OCI-M2 (cell line): ENCODE measurements around the gene NT5DC1.
A peak's percentile ranks its signal among the peaks of the same experiment; 100 is the strongest.

Experiments
- DNase-seq: peaks from one replicate; lab custom pipeline; 2025; ENCODE audit not compliant: unreplicated experiment; lab: John Stamatoyannopoulos, UW

The NT5DC1 gene

DNA sequence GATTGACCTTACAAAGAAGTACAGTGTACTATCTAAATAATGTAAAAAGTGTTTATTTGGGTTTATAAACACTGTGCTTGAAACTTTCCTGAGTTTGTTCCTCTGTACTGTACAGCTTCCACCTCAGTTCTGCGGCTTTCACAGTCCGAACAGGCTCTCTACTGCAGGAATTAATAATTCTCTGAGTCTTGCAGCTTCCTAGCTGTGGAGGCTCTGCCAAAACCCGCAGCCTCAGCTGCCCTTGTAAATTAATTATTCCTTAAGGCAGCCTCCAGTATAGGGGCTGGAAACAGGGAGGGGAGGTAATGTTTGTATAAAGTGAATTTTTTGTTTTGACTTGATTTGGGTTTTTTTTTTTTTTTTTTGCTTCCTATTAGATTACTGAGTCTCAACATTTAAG lies 134.0 kb downstream of the NT5DC1 start:
- DNase-seq, result no peak

DNA sequence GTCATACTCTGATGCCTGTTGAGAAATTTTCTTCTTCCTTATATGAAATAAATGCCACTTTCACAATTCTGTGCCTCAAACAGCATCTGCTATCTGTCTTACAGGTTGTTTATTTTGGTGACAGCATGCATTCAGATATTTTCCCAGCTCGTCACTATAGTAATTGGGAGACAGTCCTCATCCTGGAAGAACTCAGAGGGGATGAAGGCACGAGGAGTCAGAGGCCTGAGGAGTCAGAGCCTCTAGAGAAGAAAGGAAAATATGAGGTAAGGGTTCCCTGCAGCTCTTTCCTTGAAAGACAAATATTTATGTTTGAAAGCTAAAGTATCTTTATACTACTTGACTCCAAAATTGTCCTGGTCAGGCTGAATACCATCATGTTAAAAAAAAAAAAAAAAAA lies 137.4 kb downstream of the NT5DC1 start:
- no peak for DNase-seq

DNA sequence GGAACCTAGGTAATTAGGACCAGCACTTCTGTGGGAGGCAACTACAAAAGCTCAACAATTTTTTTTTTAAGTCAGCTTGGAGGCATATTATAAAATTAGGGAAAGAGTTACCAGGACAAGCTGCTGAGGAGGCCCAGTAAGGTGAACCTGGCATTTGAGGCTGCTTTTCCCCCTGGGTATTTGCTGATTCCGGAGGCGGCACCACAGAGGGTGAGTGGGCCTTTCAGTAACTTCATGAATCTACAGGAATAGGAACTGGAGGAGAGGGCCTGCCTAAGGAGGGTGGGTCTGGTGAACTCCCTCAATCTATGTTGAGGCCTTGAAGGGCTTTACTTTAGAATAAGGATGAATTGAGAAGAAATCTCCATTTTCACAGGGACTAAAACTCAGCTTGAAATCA lies 138.6 kb downstream of the NT5DC1 start:
- DNase-seq, result no peak

DNA sequence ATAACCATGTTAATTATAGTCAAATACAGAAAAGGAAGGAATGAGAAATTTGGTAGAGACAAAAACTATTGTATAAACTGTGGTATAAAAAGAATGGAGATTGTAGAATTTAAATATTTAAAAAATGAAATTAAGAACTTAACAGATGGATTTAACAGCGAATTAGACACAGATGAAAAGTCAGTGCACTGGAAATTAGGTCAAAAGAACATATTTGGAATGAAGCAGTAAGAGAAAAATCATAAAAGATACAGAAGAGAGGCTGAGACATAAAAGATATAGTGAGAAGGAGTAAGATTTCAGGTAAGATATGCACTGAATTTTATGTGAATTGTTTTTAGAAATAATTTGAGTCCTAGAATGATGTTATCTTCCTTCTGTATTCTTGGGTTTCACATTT lies 139.2 kb downstream of the NT5DC1 start:
- no peak for DNase-seq

DNA sequence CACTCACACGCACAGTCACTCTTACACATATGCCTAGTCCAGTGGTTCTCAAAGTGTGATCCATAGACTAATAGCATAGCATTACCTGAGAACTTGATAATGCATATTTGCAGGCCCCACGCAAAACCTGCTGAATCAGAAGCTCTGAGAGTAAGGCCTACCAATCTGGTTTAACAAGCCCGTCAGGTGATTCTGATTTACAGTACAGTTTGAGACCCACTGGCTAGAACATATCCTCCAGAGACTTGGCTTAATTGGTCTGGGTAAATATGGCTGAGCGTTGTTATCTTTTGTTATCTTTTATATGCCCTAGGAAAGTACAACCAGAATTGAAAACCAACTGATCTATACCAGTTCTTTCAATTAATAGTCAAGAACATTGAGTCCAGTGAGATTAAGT lies 143.6 kb downstream of the NT5DC1 start:
- DNase-seq, result no peak

DNA sequence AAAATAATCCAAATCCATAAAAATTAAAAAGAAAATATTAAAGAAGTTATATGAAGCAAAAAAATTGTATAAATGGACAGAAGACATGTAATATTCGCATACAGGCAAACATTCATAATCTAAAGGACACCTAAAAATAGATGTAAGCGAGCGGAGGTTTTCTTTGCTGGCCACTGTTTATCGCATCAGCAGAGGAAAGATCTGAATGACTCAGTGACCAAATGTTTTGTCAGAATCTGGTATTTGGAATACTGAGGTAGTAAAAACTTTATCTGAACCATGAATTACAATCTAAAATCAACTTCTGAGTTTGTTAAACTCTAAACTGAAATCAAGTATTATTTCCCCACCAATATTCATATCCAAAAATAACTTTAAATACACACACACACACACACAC lies 145.4 kb downstream of the NT5DC1 start:
- DNase-seq, result no peak

DNA sequence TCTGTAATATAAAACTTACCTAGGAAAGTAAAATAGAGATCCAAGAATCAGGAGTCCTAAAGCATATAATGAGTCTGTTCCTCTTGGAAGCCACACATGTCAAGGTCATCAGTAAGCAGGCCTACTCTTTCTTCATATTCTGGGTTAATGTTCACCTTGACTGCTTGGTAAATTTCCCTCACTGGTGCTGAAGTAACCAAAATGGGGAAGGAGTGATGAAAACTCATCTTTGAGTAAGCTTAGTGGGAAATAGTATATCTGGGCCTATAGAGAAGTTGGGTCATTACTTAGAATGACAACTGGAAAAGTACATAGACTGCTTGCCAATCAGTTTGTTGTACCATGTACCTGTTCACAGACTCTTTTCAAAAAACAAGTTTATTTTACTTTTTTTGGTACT lies 146.6 kb downstream of the NT5DC1 start:
- no peak for DNase-seq

DNA sequence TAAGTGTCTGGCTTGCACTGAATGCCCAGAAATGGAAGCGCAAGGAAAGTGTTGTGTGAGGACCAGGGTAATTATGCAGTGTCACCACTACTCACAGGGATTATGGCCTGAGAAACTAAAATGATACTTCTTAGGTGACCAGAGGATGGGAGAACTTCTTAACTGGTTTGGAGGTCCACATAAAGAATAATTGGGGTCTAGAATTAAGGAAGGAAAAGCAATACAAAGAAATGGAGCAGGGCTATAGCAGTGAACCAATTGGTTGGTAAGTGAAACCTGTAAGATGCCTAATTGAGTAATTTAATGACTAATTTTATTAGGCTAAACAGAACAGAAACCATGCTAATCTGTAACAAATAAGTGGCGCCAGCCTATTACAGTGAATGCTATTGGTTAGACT lies 147.9 kb downstream of the NT5DC1 start:
- no peak for DNase-seq

DNA sequence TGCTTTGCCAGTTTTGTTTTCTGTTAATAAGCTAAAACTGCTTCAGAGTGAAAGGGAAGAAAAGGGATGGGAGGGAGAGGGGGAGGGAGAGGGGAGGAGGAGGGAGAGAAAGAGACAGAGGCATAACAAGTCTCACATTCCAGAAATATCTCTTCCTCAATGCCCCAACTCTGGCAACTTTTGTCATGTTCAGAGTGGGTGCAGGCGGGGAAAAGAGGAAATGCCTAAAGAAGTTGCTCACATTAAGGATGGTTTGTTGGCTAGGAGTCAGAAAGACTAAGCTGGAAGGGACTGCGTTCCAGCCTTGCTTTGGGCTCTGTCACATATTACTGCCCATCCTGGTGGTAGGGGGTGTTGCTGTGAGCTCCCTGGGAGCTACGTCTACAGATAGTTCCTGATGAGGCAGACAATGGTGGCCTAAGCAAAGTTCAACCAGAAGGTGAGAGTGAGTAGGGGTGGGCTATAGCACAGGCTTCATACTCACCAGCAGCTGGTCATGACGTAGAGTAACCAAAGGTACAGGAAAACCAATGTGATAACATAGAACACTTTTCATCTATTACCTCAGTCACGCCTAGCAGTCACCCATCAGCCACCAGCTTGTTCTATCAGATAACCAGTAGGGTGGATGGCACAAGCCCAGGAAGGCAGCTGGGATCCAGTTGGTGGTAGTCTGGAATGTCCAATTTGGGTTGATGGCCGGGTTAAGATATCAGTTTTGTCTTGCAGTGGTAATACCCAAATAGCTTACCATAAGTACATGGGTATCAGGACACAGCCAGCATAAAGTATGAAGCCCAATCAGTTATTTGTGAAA lies 151.1 kb downstream of the NT5DC1 start:
- no peak for DNase-seq

DNA sequence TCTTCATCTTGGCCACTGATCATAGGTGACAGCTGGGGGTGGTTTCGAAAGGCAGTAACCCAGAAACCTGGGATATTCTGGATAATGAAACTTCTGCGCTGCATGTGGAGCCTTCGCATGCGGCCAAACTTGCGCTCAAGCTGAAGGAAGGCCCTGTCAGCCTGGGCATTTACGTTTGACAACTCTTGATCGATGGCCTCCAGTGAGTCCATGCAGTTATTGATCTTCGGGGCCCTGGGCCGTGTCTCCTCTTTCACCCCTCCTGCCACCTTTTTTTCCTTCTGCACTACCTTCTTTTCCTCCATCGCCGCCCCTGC lies 152.5 kb downstream of the NT5DC1 start:
- no peak for DNase-seq

DNA sequence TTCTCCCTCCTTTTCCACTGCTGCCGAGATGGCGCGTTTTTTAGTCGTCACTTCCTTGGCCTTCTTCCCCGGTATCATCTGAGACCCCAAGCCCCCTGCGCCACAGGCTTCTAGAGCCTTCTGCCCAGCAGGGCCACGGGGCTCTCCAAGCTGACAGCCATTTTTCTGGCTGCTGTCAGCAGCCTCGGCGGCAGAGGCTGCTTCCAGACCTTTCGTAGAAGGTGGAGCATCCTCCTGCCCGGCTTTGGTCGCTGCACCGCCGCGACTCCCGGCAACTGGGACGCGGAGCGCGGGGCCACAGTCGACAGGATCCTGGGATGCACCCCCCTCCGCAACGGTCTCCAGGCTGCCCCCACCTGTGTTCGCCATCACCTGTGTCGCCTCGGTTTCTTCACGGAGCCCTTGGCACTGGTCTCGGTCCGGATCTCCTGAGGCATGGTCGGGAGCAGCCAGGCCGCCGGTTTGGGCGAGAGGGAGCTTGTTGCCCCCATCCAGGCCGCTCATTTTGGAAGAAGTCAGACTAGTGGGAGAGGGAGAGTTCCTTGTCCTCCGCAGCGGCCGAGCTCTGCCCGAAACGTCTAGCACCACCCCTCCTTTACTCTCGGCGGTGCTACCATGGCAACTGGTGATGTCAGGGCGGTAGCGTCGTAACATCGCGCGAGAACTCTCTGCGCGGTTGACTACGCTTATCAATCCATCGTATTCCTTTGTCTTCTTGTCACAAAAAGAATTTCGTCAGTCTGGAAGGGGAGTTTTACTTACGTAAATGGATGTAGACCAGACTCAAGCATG lies 153.0 kb downstream of the NT5DC1 start, which contains the start of gene TSPYL4:
TSPYL4 (minus strand) TSS at position 571 of the 792 bp plus-strand sequence; CDS start at position 504, 67 bp downstream.
- peak; percentile 71 for DNase-seq

DNA sequence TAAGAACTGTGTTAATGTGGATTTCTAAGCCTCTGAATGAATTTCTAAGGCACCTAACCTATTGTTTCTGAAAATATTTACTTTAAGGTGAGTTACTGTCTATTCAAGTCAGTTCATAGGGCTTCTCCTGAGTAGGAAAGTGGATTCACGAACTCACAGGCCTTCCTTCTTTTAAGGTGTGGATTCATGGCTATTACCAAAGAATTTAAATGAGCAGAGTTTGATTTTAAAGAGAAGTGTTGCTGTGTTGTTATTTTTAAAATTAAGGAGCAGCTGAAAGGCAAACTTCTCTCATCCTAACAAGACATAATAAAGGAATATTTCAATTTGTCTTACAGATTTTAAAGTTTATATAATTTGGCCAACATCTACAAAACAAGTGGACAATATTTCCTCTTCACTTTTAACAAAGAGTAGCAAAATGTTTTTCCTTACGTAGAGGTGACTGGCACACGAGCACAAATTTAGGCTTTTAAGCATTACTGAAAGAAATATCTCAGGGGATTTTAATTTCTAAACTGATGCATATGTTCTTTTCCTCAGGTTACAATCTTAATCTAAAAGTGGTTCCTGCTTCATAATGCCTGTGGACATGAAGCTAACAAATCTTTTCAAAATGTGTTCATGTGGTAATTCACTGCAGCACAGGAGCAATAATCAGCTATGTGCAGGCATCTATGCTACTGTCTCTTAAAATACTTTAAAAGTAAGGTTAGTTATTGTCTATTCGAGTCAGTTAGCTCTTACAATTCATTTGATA lies 153.8 kb downstream of the NT5DC1 start:
- DNase-seq, result no peak

DNA sequence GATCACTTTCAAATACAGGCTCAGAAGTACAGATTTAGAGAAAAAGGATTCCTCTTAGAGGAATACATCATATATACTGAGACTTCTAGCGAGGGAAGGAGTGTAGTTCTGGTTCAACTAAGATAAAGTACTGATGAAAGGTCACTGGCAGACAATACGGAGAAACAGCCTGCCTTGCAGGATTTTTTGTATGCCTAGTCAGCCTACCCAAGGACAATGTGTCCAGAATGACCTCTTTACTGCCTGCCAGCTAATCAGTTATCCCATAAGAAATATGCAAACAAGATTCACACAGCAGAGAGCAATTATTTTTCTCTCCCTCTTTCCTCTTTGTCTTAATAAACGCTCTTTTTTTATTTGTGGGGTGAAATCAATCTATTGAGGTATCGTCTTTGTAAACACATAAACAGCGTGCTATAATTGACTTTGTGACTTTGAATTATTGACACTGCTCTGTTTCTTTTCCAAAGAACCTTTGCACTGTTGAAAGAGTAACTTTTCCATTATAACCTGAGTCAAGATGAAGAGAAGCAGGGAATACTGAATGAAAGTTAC lies 154.7 kb downstream of the NT5DC1 start:
- no peak for DNase-seq

DNA sequence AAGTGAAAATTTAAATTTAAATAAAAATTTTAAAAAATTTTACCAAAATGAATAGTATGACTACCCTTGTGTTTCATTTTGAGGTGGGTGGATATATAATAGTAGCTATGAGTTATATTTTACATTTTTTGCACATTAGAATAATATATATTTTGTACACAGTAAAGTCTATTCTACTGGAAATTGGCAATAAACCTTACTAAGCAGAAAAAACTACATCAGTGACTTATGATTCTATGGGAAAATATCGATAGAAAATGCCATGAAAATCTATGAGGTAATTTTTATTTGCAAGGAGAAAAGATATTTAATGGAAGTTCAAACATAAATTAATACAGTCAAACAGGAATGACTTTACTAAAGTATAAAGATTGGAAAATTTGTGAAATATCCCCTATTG lies 156.0 kb downstream of the NT5DC1 start:
- no peak for DNase-seq

DNA sequence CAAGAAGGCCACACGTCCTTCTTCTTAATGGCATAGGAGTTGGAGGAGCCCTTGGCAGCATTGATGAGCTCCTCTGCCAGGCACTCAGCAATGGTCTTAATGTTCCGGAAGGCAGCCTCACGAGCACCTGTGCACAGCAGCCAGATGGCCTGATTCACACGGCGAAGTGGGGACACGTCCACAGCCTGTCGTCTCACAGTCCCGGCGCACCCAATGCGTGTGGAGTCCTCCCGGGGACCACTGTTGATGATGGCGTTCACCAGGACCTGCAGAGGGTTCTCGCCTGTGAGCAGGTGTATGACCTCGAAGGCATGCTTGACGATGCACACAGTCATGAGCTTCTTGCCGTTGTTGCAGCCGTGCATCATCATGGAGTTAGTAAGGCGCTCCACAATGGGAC lies 157.9 kb downstream of the NT5DC1 start:
- DNase-seq, result no peak

DNA sequence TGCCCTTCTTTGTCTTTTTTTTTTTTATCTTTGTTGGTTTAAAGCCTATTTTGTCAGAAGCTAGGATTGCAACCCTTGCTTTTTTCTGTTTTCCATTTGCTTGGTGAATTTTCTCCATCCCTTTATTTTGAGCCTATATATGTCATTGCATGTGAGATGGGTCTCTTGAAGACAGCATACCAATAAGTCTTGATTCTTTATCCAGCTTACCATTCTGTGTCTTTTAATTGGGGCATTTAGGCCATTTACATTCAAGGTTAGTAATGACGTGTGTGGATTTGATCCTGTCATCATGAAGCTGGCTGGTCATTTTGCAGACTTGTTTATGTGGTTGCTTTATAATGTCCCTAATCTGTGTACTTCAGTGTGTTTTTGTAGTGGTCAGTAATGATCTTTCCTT lies 162.7 kb downstream of the NT5DC1 start:
- no peak for DNase-seq

DNA sequence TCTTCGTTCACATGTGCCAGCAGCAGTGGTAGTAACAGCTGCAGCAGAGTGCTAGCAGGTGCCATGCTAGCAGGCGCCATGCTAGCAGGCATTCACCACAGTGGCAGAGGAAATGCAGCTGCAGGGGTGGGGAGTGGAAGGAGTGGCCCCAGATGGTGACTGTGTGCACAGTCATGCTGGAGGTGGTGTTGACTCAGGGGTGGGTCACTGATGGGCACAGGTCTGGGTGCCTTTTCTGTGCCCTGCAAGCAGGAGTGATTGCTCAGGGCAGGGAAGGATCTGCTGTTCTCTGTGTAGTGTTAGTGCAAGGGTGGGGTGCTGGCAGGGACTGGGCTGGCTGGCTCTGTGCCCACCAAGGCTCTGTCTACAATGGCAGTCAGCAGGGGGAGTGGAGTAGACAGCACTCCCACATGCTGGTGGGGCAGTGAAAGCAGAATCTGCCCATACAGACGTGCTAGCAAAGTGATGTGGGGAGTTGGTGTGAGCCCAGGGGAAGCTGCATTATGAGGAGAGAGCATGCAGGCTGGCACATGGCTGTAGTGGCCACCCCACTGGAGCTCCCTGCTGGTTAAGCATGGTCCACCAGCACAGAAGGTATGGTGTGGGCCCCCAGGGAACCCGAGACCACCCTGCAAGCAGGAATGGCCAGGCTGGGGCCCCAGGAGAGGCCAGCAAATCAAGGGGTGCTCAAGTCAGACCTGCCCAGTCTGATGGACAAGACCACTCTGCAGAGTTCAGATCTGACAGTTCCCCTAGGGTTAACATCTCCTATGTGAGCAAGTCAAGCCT lies 164.6 kb downstream of the NT5DC1 start:
- no peak for DNase-seq

DNA sequence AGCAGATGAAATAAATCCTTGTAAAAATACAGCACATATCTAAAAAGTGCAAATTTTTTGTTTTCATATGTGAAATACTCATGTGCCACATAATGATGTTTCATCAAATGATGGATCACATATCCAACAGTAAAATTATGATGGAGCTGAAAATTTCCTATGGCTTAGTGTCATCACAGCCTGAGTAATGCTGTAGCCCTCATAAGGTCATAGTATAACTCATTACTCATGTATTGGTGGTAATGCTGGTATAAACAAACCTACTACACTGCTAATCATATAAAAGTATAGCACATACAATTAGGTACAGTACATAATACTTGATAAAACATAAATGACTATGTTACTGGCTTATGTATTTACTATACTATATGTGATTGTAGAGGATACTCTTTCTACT lies 166.2 kb downstream of the NT5DC1 start:
- DNase-seq, result no peak

DNA sequence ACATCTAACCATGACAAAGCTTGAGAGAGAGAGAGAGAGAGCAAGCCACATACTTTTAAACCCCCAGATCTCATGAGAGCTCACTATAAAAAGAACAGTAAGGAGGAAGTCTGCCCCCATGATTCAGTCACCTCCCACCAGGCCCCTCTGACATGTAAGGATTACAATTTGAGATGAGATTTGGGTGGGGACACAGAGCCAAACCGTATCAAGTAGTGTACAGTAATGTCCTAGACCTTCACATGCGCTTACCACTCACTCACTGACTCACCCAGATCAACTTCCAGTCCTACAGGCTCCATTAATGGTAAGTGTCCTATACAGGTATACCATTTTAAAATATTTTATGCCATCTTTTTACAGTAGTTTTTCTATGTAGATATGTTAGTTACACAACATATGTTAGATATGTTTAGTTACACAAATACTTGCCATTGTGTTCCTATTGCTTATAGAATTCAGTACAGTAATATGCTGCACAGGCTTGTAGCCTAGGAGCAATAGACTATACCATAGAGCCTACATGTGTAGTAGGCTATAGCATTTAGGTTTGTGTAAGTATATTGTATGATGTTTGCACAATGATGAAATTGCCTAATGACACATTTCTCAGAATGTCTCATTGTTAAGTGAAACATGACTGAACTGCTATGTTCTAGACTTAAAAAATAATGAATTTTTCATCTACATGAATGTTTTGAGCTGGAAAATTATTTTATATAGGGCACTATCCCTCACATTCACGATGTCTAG lies 167.4 kb downstream of the NT5DC1 start:
- no peak for DNase-seq
